Measurements from ENCODE around the gene NUP88.

GRCh38 chr17:5370411-5370810, 49.1 kb downstream of the NUP88 start:
- TF ChIP-seq EZH2 (IDR thresholded peaks at IDR 0.05; ENCODE audit: low read length, unreplicated experiment), result no peak
- no peak for TF ChIP-seq CTCF (conservative IDR thresholded peaks at IDR 0.05; ENCODE audit: low read depth, low read length)
- no peak for TF ChIP-seq EZH2phosphoT487 (IDR thresholded peaks at IDR 0.05; ENCODE audit: borderline replicate concordance, low read length)
